ENCODE results near the gene NCAM1. TPM values are rescaled to one million over a fixed set of nuclear protein-coding genes. Genes with fewer than 3 reads are reported as not detected.

NCAM1 gene
- total RNA-seq, 1 experiment from 2014 or later, result 0.95 TPM

DNA sequence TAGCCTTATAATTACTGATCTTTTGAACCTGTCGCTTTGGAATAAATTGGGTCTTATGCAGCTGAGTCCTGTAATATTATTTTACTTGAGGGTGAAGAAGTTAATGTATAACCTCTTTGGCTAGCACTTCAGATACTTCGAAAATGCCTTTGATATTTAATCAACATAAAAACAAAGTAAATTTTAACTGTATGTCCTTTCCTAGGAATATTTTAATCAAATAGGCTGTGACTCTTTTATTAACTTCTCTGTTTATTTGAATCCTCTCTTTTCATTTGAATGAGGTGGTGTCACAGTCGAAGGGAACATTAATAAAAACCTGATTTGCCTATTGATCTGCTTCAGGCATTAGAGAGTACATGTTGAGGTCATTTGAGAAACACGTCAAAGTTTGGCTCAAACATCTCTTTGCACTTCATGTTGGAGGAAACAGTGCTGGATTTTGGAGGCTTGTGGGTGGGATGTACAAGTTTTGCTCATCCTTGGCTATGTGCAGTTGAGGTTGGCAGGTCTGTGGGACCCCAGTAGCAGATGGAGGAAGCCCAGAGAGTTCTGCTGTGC lies 143.6 kb downstream of the NCAM1 start:
- Mint-ChIP-seq H3K27ac (ENCODE audit: unreplicated experiment) (no peak overlapping the region), H3K4me1 (ENCODE audit: low read depth, unreplicated experiment) (no peaks in the 10 kb centered on the region), H3K4me3 (ENCODE audit: unreplicated experiment) (no peak overlapping the region), H3K36me3 (ENCODE audit: insufficient read depth, unreplicated experiment) (no peaks in the 10 kb centered on the region), H3K27me3 (ENCODE audit: insufficient read depth, unreplicated experiment) (peaks cover 31% of the 10 kb centered on the region), H3K9me3 (ENCODE audit: unreplicated experiment) (no peaks in the 10 kb centered on the region)
- Histone ChIP-seq H3K27me3 (replicated peaks; ENCODE audit: control insufficient read depth, insufficient read depth, low read length) (no peaks in the 10 kb centered on the region), H3K4me1 (no peaks in the 10 kb centered on the region), H3K9me3 (no peaks in the 10 kb centered on the region), H3K4me3 (ENCODE audit: low read depth, low read length) (no peak overlapping the region), H3K36me3 (ENCODE audit: control insufficient read depth, insufficient read depth, low read length) (no peaks in the 10 kb centered on the region)
- BruUV-seq (replicated peaks), result no TSS peak
- intact Hi-C loops (cut with micrococcal nuclease; ENCODE audit: unreplicated experiment), result no loop called here
- POLR2A ChIA-PET, result no interaction called here
- TF ChIP-seq, protein P1, sequence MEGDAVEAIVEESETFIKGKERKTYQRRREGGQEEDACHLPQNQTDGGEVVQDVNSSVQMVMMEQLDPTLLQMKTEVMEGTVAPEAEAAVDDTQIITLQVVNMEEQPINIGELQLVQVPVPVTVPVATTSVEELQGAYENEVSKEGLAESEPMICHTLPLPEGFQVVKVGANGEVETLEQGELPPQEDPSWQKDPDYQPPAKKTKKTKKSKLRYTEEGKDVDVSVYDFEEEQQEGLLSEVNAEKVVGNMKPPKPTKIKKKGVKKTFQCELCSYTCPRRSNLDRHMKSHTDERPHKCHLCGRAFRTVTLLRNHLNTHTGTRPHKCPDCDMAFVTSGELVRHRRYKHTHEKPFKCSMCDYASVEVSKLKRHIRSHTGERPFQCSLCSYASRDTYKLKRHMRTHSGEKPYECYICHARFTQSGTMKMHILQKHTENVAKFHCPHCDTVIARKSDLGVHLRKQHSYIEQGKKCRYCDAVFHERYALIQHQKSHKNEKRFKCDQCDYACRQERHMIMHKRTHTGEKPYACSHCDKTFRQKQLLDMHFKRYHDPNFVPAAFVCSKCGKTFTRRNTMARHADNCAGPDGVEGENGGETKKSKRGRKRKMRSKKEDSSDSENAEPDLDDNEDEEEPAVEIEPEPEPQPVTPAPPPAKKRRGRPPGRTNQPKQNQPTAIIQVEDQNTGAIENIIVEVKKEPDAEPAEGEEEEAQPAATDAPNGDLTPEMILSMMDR (IDR thresholded peaks at IDR 0.05; ENCODE audit: insufficient read depth in 1 of 2, low read depth in 1 of 2, low read length in 1 of 2, severe bottlenecking in 1 of 2, unreplicated experiment in 1 of 2), result no peak
- CTCF ChIA-PET, result no interaction called here
- DNase-seq, result no peak

GRCh38 chr11:113105592-113105991 lies 144.4 kb downstream of the NCAM1 start:
- ChIA-PET CTCF (no interaction called here), POLR2A (no interaction called here)
- H3K36me3 ChIP-seq (ENCODE audit: control insufficient read depth, insufficient read depth, low read length), result no peaks in the 10 kb centered on the region
- no peaks in the 10 kb centered on the region for H3K4me1 ChIP-seq
- H3K27me3 Mint-ChIP-seq (ENCODE audit: insufficient read depth, unreplicated experiment), result peaks cover 28% of the 10 kb centered on the region
- no peaks in the 10 kb centered on the region for H3K9me3 ChIP-seq
- no peaks in the 10 kb centered on the region for H3K9me3 Mint-ChIP-seq (ENCODE audit: unreplicated experiment)
- no peaks in the 10 kb centered on the region for H3K27me3 ChIP-seq (replicated peaks; ENCODE audit: control insufficient read depth, insufficient read depth, low read length)
- intact Hi-C loops (cut with micrococcal nuclease; ENCODE audit: unreplicated experiment), result no loop called here
- no peak overlapping the region for H3K4me3 ChIP-seq (ENCODE audit: low read depth, low read length)
- no peak for DNase-seq
- no peak overlapping the region for H3K27ac Mint-ChIP-seq (ENCODE audit: unreplicated experiment)
- H3K4me1 Mint-ChIP-seq (ENCODE audit: low read depth, unreplicated experiment), result no peaks in the 10 kb centered on the region
- TF ChIP-seq, protein P1 (IDR thresholded peaks at IDR 0.05; ENCODE audit: insufficient read depth in 1 of 2, low read depth in 1 of 2, low read length in 1 of 2, severe bottlenecking in 1 of 2, unreplicated experiment in 1 of 2), result no peak
- no TSS peak for BruUV-seq (replicated peaks)
- no peak overlapping the region for H3K4me3 Mint-ChIP-seq (ENCODE audit: unreplicated experiment)
- H3K36me3 Mint-ChIP-seq (ENCODE audit: insufficient read depth, unreplicated experiment), result no peaks in the 10 kb centered on the region

GRCh38 chr11:113106507-113106906 lies 145.3 kb downstream of the NCAM1 start:
- peaks cover 26% of the 10 kb centered on the region for H3K27me3 Mint-ChIP-seq (ENCODE audit: insufficient read depth, unreplicated experiment)
- TF ChIP-seq, protein P1 (IDR thresholded peaks at IDR 0.05; ENCODE audit: insufficient read depth in 1 of 2, low read depth in 1 of 2, low read length in 1 of 2, severe bottlenecking in 1 of 2, unreplicated experiment in 1 of 2), result no peak
- no TSS peak for BruUV-seq (replicated peaks)
- H3K4me1 Mint-ChIP-seq (ENCODE audit: low read depth, unreplicated experiment), result no peaks in the 10 kb centered on the region
- Histone ChIP-seq H3K4me1 (no peaks in the 10 kb centered on the region), H3K36me3 (ENCODE audit: control insufficient read depth, insufficient read depth, low read length) (no peaks in the 10 kb centered on the region), H3K4me3 (ENCODE audit: low read depth, low read length) (no peak overlapping the region), H3K9me3 (no peaks in the 10 kb centered on the region), H3K27me3 (replicated peaks; ENCODE audit: control insufficient read depth, insufficient read depth, low read length) (no peaks in the 10 kb centered on the region)
- no peaks in the 10 kb centered on the region for H3K9me3 Mint-ChIP-seq (ENCODE audit: unreplicated experiment)
- intact Hi-C loops (cut with micrococcal nuclease; ENCODE audit: unreplicated experiment), result no loop called here
- no peak overlapping the region for H3K4me3 Mint-ChIP-seq (ENCODE audit: unreplicated experiment)
- DNase-seq, result no peak
- POLR2A ChIA-PET, result no interaction called here
- H3K27ac Mint-ChIP-seq (ENCODE audit: unreplicated experiment), result no peak overlapping the region
- CTCF ChIA-PET, result no interaction called here
- no peaks in the 10 kb centered on the region for H3K36me3 Mint-ChIP-seq (ENCODE audit: insufficient read depth, unreplicated experiment)
